ENCODE measurements around the gene SPNS2. TPM values are rescaled to one million over a fixed set of nuclear protein-coding genes. Genes with fewer than 3 reads are reported as not detected.

Gene SPNS2
- total RNA-seq, 1 experiment from 2014 or later = 1.6 TPM

Other genes starting within 250 kb of the SPNS2 start
- gene ANKFY1, start 234.9 kb upstream of the SPNS2 start, total RNA-seq (2021; ENCODE audit: unreplicated experiment) = 38.9 TPM
- gene UBE2G1, start 132.2 kb upstream of the SPNS2 start, total RNA-seq (2021; ENCODE audit: unreplicated experiment) = 80.6 TPM
- gene SPNS3, start 64.9 kb upstream of the SPNS2 start, total RNA-seq (2021; ENCODE audit: unreplicated experiment) = 0.37 TPM
- 130 TPM for gene MYBBP1A, start 56.5 kb downstream of the SPNS2 start, total RNA-seq (2021; ENCODE audit: unreplicated experiment)
- gene GGT6, start 61.7 kb downstream of the SPNS2 start, total RNA-seq (2021; ENCODE audit: unreplicated experiment) = 0.10 TPM
- 2.3 TPM for gene SMTNL2, start 85.6 kb downstream of the SPNS2 start, total RNA-seq (2021; ENCODE audit: unreplicated experiment)
- 0.57 TPM for gene ALOX15, start 142.8 kb downstream of the SPNS2 start, total RNA-seq (2021; ENCODE audit: unreplicated experiment)
- 93.4 TPM for gene PELP1, start 205.3 kb downstream of the SPNS2 start, total RNA-seq (2021; ENCODE audit: unreplicated experiment)
- 70.8 TPM for gene ARRB2, start 211.8 kb downstream of the SPNS2 start, total RNA-seq (2021; ENCODE audit: unreplicated experiment)
- 13.7 TPM for gene MED11, start 232.5 kb downstream of the SPNS2 start, total RNA-seq (2021; ENCODE audit: unreplicated experiment)
- 2.8 TPM for gene ZMYND15, start 241.0 kb downstream of the SPNS2 start, total RNA-seq (2021; ENCODE audit: unreplicated experiment)
- 44.8 TPM for gene CXCL16, start 241.0 kb downstream of the SPNS2 start, total RNA-seq (2021; ENCODE audit: unreplicated experiment)

All from HCT116 (cell line).